Superior temporal gyrus (tissue), 1 donor: ENCODE measurements around the gene CWC22.

ENCODE experiments used
- DNase-seq: peaks from one replicate; pipeline ENCODE4 v3.0.0-alpha.2; 2016; ENCODE audit errors: extremely low spot score

Gene CWC22

GRCh38 chr2:179898873-179899272 lies 108.2 kb downstream of the CWC22 start:
- no peak for DNase-seq
